Mesothelial cell of epicardium (in vitro differentiated cells): Measurements from ENCODE around the gene FMOD. TPM values are rescaled to one million over a fixed set of nuclear protein-coding genes. Genes with fewer than 3 reads are reported as not detected.

Source experiments
- DNase-seq, 2 experiments: peaks; one replicate each; pipeline ENCODE4 v3.0.0; 2021; ENCODE audit warnings: low spot score in 2 of 2; ENCODE audit not compliant: unreplicated experiment in 2 of 2
- H3K27ac Mint-ChIP-seq: 2 replicates; pipeline ENCODE4 v1.8.0; 2021; ENCODE audit warnings: mixed read lengths
- H3K27me3 Mint-ChIP-seq: 2 replicates; pipeline ENCODE4 v1.8.0; 2021; ENCODE audit warnings: low read depth, mixed read lengths
- H3K36me3 Mint-ChIP-seq: 2 replicates; pipeline ENCODE4 v1.8.0; 2021; ENCODE audit warnings: mixed read lengths
- H3K4me1 Mint-ChIP-seq: 2 replicates; pipeline ENCODE4 v1.8.0; 2021; ENCODE audit warnings: mixed read lengths
- H3K4me3 Mint-ChIP-seq: 2 replicates; pipeline ENCODE4 v1.8.0; 2021; ENCODE audit warnings: mild to moderate bottlenecking, moderate library complexity, mixed read lengths
- H3K9me3 Mint-ChIP-seq: 2 replicates; pipeline ENCODE4 v1.8.0; 2021; ENCODE audit warnings: mixed read lengths
- CTCF ChIP-seq: fragments of 200-600 bp; sonication (generic); IDR thresholded peaks from one replicate; pipeline ENCODE4 v1.5.0; 2021; ENCODE audit warnings: antibody characterized with exemption; ENCODE audit not compliant: unreplicated experiment
- total RNA-seq: library from RNA; stranded (reverse); gene quantifications from 3 replicates; pipeline ENCODE4 v1.2.1, GENCODE V29; 2021

Gene FMOD
- total RNA-seq, 1 donor from 2014 or later = 86.0 TPM

GRCh38 chr1:203328714-203329122 is 22.2 kb downstream of the FMOD start:
- TF ChIP-seq CTCF = peak; percentile 43
- Mint-ChIP-seq H3K27me3 (no peaks in the 10 kb centered on the region), H3K4me1 (peaks cover 57% of the 10 kb centered on the region), H3K27ac (peak overlapping the region; percentile 98), H3K36me3 (no peaks in the 10 kb centered on the region), H3K9me3 (no peaks in the 10 kb centered on the region), H3K4me3 (no peak overlapping the region)
- peak; percentile 47 to 63 for DNase-seq

GRCh38 chr1:203327684-203328457 is 23.1 kb downstream of the FMOD start:
- Mint-ChIP-seq H3K4me3 (peak overlapping the region; percentile 51), H3K27me3 (no peaks in the 10 kb centered on the region), H3K27ac (peak overlapping the region; percentile 98), H3K36me3 (no peaks in the 10 kb centered on the region), H3K9me3 (no peaks in the 10 kb centered on the region), H3K4me1 (peaks cover 65% of the 10 kb centered on the region)
- DNase-seq = no peak
- peak; percentile 10 for TF ChIP-seq CTCF

DNA sequence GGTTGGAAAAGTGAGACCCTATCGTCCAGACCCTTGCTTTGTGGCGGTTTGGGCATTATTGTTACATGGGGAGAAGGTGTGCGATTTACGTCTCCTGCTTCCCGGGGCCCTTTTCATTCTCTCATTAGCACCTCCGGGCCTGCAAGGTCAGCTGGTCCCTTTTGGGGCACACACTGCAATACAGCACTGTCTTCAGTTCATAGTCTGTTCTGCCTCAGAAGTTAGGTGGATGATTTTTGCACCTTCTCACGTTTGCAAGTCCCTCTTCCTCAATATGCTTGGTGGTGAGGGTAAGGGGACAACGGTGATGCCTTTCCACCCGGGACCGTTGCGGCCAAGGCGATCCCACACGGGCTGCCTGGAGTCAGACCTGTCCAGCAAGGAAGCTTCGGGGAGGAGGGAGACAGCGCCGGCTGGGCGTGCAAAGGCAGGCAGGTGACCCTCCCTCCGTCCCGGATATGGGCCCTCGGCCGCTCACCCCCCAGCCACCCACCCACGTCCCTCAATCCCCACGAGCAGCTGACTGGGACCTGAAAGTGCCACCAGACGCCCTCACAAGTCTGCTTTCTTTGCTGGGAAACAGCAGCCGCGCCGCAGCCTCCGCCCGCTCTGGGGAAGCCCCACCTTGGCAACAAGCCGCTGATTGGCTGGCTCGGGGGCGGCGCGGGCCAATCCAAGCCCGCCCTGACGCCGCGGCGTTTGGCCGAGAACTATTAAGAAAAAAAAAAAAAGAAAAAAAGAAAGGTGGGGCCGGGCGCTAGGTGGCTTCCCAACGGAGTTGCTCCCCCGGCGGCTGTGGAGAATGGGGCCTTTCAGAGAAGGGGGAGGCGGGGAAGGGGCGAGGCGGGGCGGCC is 23.9 kb downstream of the FMOD start:
- Mint-ChIP-seq H3K9me3 (no peaks in the 10 kb centered on the region), H3K4me1 (peaks cover 74% of the 10 kb centered on the region), H3K36me3 (no peaks in the 10 kb centered on the region), H3K27me3 (no peaks in the 10 kb centered on the region), H3K27ac (peak overlapping the region; percentile 98), H3K4me3 (peak overlapping the region; percentile 51)
- TF ChIP-seq CTCF = no peak
- peak; percentile 94 to 96 for DNase-seq

DNA sequence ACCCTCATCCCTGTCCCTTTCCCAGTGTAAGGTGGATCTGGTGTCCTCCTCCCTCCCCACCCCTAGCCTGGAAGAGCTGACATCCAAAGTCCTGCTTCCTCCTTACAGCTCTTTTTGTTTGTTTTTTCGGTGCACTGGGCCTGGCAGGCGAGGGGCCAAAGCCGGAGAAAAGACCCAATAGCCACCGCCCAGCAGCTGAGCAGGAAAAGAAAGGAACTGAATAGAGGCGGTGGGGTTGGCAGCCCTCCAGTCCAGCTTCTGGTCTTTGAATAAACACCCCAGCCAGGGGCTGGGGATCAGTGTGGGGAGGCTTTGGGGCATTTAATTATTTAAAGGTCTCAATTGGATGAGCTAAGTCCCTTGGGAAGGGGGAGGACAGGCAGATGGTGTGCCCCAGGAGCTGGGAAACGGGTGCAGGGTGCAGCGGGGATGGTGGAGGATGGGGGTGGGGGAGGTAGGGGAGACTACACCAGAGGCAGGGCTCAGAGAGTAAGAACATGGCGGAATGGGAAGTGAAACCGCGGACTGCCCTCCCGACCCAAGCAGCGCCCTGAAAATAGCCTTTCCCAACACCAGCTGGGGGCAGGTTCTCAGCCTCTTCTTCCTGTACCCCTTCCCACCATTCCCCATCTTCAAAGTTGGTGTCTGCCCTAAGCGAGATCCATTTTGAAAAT is 25.4 kb downstream of the FMOD start:
- no peak for TF ChIP-seq CTCF
- Mint-ChIP-seq H3K27ac (peak overlapping the region; percentile 98), H3K36me3 (no peaks in the 10 kb centered on the region), H3K9me3 (no peaks in the 10 kb centered on the region), H3K27me3 (no peaks in the 10 kb centered on the region), H3K4me1 (peaks cover 87% of the 10 kb centered on the region), H3K4me3 (no peak overlapping the region)
- DNase-seq = no peak

- Mint-ChIP-seq H3K27me3 (no peaks in the 10 kb centered on the region), H3K4me1 (peaks cover 91% of the 10 kb centered on the region), H3K9me3 (no peaks in the 10 kb centered on the region), H3K27ac (peak overlapping the region; percentile 98), H3K36me3 (no peaks in the 10 kb centered on the region), H3K4me3 (no peak overlapping the region)
- no peak for TF ChIP-seq CTCF
- no peak for DNase-seq
These were observed 25.9 kb downstream of the FMOD start for GRCh38 chr1:203325026-203325417.
